ENCODE data around the gene PRDX2.

PRDX2 gene

DNA sequence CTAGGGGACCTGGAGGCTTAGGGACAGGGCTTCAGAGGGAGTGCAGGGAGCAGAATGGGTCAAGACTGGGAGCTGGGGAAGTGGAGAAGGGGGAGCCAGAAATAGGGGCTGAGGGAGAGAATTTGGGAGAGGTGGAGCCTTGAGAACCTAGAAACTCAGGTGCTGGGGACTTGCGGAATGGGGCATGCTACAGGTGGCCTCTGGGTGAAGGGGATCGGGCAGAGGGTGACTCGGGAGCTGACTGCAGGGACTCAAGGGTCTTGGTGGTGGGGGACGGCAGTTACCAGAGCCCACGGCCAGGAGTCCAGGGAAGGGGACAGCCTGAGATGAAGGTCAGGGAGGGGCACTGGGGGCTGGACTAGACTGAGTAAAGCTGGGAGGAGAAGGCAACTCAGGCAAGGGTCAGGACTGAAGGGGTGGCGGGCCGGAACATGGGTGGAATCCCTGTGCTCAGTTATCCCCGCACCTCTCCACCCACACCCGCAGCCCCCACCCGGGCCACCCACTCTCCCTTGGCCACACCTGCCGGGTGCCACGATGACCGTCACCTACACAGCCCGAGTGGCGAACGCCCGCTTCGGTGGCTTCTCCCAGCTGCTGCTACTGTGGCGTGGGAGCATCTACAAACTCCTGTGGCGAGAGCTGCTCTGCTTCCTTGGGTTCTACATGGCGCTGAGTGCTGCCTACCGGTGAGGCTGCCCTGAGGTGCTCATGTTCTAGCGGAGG is 49.4 kb downstream of the PRDX2 start:
- no peak for DNase-seq (ENCODE audit: low spot score)

GRCh38 chr19:12751635-12752034 is 50.0 kb downstream of the PRDX2 start, which contains the start of gene BEST2:
TSS of gene BEST2 (plus strand) at chr19:12751791. CDS start at chr19:12752593, 802 bp downstream.
- no peak for DNase-seq (ENCODE audit: low spot score)

GRCh38 chr19:12750851-12751250 is 50.7 kb downstream of the PRDX2 start:
- no peak for DNase-seq (ENCODE audit: low spot score)

- no peak for DNase-seq (ENCODE audit: low spot score)
Measured at GRCh38 chr19:12749938-12750521, 51.6 kb downstream of the PRDX2 start.

DNA sequence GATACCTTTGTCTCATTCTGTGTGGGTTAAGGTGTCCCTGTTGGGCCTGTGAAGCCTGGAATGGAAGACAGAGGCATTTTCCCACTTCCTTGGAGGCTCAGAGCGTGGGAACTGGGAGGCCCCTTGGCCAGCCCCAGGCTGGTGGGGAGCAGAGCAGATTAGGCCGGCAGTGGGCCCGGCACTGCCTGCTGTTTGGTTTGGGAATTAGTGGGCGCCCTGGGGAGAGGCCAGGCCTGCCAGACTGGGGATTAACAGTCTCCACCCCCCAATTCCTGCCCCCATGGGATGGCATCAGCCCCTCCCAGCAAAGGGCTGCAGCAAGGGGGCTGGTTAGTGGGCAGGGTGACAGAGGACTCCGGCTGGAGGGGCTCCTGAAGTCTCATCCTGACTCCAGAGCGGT is 53.1 kb downstream of the PRDX2 start:
- no peak for DNase-seq (ENCODE audit: low spot score)

All from COLO829 (cell line).